ENCODE measurements around the gene PABPN1L. TPM values are rescaled to one million over a fixed set of nuclear protein-coding genes. Genes with fewer than 3 reads are reported as not detected.

The PABPN1L gene
- total RNA-seq, 1 experiment from 2014 or later = not detected

DNA sequence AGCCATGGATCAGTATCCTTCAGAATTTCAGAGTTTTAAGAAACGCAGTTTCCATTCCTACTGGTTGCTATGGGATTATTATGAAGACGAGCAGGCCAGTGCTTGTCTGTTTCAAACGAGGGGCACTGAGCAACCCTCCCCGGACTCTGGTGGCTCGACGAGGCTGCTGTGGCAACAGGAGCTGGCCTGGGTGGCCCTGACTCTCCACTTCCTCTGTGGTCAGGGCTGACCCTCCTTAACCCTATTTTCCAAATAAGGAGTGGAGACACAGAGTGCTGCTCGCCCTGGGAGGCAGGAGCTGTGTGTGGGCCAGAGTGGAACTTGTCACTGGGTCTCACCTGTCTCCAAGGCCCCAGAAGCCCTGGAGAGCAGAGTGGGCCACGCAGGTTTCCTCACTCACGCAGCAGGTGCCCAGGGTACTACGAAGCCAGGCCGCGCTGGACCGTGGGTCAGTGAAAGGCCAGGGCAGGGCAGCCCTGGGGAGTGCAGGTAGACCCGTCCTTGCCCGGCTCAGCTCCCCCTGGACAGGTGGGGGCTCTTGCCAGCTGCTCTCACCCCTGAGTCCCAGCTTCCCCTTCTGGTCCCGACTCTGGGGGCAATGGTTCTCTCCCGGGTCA is 13.0 kb downstream of the PABPN1L start:
- TF ChIP-seq, protein P1, sequence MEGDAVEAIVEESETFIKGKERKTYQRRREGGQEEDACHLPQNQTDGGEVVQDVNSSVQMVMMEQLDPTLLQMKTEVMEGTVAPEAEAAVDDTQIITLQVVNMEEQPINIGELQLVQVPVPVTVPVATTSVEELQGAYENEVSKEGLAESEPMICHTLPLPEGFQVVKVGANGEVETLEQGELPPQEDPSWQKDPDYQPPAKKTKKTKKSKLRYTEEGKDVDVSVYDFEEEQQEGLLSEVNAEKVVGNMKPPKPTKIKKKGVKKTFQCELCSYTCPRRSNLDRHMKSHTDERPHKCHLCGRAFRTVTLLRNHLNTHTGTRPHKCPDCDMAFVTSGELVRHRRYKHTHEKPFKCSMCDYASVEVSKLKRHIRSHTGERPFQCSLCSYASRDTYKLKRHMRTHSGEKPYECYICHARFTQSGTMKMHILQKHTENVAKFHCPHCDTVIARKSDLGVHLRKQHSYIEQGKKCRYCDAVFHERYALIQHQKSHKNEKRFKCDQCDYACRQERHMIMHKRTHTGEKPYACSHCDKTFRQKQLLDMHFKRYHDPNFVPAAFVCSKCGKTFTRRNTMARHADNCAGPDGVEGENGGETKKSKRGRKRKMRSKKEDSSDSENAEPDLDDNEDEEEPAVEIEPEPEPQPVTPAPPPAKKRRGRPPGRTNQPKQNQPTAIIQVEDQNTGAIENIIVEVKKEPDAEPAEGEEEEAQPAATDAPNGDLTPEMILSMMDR (IDR thresholded peaks at IDR 0.05; ENCODE audit: insufficient read depth in 1 of 2, low read depth in 1 of 2, low read length in 1 of 2, severe bottlenecking in 1 of 2, unreplicated experiment in 1 of 2) = no peak
- Mint-ChIP-seq H3K27me3 (ENCODE audit: insufficient read depth, unreplicated experiment) (no peaks in the 10 kb centered on the region), H3K4me1 (ENCODE audit: low read depth, unreplicated experiment) (peaks cover 17% of the 10 kb centered on the region), H3K4me3 (ENCODE audit: unreplicated experiment) (no peak overlapping the region), H3K36me3 (ENCODE audit: insufficient read depth, unreplicated experiment) (peaks cover 29% of the 10 kb centered on the region), H3K9me3 (ENCODE audit: unreplicated experiment) (no peaks in the 10 kb centered on the region), H3K27ac (ENCODE audit: unreplicated experiment) (no peak overlapping the region)
- ChIA-PET POLR2A (no interaction called here), CTCF (interaction anchor here (0.7 kb wide), 1 partner anchor 116 kb away, joined by 10 read pairs; no protein-coding TSS in a partner anchor)
- Histone ChIP-seq H3K9me3 (no peaks in the 10 kb centered on the region), H3K4me1 (peaks cover 11% of the 10 kb centered on the region), H3K4me3 (ENCODE audit: low read depth, low read length) (no peak overlapping the region), H3K27me3 (replicated peaks; ENCODE audit: control insufficient read depth, insufficient read depth, low read length) (no peaks in the 10 kb centered on the region), H3K36me3 (ENCODE audit: control insufficient read depth, insufficient read depth, low read length) (peaks cover 1% of the 10 kb centered on the region; the same call in 1 of the 2 replicates)
- no peak for DNase-seq
- BruUV-seq (replicated peaks) = no TSS peak
- intact Hi-C loops (cut with micrococcal nuclease; ENCODE audit: unreplicated experiment) = no loop called here

DNA sequence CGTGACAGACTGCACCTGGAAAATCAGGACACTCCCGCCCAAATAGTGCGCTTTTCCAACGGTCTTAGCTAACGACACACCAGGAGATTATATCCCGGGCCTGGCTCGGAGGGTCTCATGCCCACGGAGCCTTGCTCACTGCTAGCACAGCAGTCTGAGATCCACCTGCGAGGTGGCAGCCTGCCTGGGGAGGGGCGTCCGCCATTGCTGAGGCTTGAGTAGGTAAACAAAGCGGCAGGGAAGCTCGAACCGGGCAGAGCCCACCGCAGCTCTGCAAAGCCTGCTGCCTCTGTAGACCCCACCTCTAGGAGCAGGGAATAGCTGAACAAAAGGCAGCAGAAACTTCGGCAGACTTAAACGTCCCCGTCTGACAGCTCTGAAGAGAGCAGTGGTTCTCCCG is 14.8 kb downstream of the PABPN1L start:
- Histone ChIP-seq H3K4me1 (peaks cover 7% of the 10 kb centered on the region), H3K4me3 (ENCODE audit: low read depth, low read length) (no peak overlapping the region), H3K27me3 (replicated peaks; ENCODE audit: control insufficient read depth, insufficient read depth, low read length) (no peaks in the 10 kb centered on the region), H3K36me3 (ENCODE audit: control insufficient read depth, insufficient read depth, low read length) (peaks cover 1% of the 10 kb centered on the region; the same call in 1 of the 2 replicates), H3K9me3 (no peaks in the 10 kb centered on the region)
- Mint-ChIP-seq H3K36me3 (ENCODE audit: insufficient read depth, unreplicated experiment) (peaks cover 17% of the 10 kb centered on the region), H3K9me3 (ENCODE audit: unreplicated experiment) (no peaks in the 10 kb centered on the region), H3K4me3 (ENCODE audit: unreplicated experiment) (no peak overlapping the region), H3K4me1 (ENCODE audit: low read depth, unreplicated experiment) (peaks cover 10% of the 10 kb centered on the region), H3K27me3 (ENCODE audit: insufficient read depth, unreplicated experiment) (no peaks in the 10 kb centered on the region), H3K27ac (ENCODE audit: unreplicated experiment) (no peak overlapping the region)
- CTCF ChIA-PET = no interaction called here
- TF ChIP-seq, protein P1 (IDR thresholded peaks at IDR 0.05; ENCODE audit: insufficient read depth in 1 of 2, low read depth in 1 of 2, low read length in 1 of 2, severe bottlenecking in 1 of 2, unreplicated experiment in 1 of 2) = no peak
- DNase-seq = no peak
- intact Hi-C loops (cut with micrococcal nuclease; ENCODE audit: unreplicated experiment) = no loop called here
- BruUV-seq (replicated peaks) = no TSS peak
- POLR2A ChIA-PET = interaction anchor here (0.7 kb wide), 1 partner anchor 187 kb away, joined by 3 read pairs; no protein-coding TSS in a partner anchor

DNA sequence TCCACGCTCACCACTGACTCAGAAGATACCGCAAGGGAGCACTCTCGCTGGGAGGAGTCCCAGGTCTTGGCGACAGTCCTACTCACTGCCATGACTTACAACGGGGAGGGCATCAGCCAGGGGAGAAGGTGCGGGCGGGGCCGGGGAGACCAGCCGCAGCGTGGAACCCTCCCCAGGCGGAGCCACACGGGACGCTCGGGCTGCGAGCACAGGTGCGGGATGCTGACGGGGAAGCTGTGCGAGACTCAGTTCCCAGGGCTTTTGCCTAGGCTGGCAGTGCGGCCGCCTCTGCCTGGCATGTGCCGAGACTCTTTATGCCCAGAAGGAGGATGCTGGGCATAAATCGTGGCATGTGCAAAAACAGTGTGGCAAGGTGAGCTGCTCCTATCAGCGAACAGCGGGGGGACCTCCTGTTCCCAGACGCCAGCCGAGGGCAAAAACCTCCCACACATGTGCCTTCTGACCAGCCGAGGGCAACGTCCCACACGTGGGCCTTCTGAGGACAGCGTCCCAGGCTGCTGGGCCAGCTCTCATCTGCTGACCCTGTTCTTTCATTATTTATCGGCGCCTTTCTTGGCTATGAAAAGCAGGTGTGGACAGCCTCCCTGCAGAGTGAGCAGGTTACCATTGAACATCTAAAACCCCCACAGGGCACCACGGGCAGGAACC is 15.8 kb downstream of the PABPN1L start:
- no peak overlapping the region for H3K4me3 ChIP-seq (ENCODE audit: low read depth, low read length)
- H3K9me3 ChIP-seq = no peaks in the 10 kb centered on the region
- Mint-ChIP-seq H3K36me3 (ENCODE audit: insufficient read depth, unreplicated experiment) (peaks cover 11% of the 10 kb centered on the region), H3K4me1 (ENCODE audit: low read depth, unreplicated experiment) (peaks cover 7% of the 10 kb centered on the region), H3K27me3 (ENCODE audit: insufficient read depth, unreplicated experiment) (no peaks in the 10 kb centered on the region), H3K27ac (ENCODE audit: unreplicated experiment) (no peak overlapping the region), H3K9me3 (ENCODE audit: unreplicated experiment) (no peaks in the 10 kb centered on the region), H3K4me3 (ENCODE audit: unreplicated experiment) (no peak overlapping the region)
- H3K27me3 ChIP-seq (replicated peaks; ENCODE audit: control insufficient read depth, insufficient read depth, low read length) = no peaks in the 10 kb centered on the region
- peaks cover 2% of the 10 kb centered on the region for H3K4me1 ChIP-seq
- ChIA-PET CTCF (no interaction called here), POLR2A (interaction anchor here (0.7 kb wide), 1 partner anchor 186 kb away, joined by 3 read pairs; no protein-coding TSS in a partner anchor)
- peaks cover 1% of the 10 kb centered on the region; the same call in 1 of the 2 replicates for H3K36me3 ChIP-seq (ENCODE audit: control insufficient read depth, insufficient read depth, low read length)
- no peak for DNase-seq
- TF ChIP-seq, protein P1 (IDR thresholded peaks at IDR 0.05; ENCODE audit: insufficient read depth in 1 of 2, low read depth in 1 of 2, low read length in 1 of 2, severe bottlenecking in 1 of 2, unreplicated experiment in 1 of 2) = no peak
- no TSS peak for BruUV-seq (replicated peaks)
- intact Hi-C loops (cut with micrococcal nuclease; ENCODE audit: unreplicated experiment) = no loop called here
